ENCODE measurements around the gene CENPP.
A peak's percentile ranks its signal among the peaks of the same experiment; 100 is the strongest.

CENPP gene

GRCh38 chr9:92634712-92635605 is 309.2 kb downstream of the CENPP start:
- Histone ChIP-seq H3K27me3 (replicated peaks; ENCODE audit: control insufficient read depth, insufficient read depth, low read length) (no peaks in the 10 kb centered on the region), H3K4me3 (replicated peaks; ENCODE audit: low read depth, low read length) (no peak overlapping the region), H3K36me3 (ENCODE audit: control insufficient read depth, insufficient read depth, low read length) (peaks cover 19% of the 10 kb centered on the region)
- DNase-seq (ENCODE audit: extremely low read depth, insufficient read length), result peak; percentile 54
- TF ChIP-seq CTCF (IDR thresholded peaks at IDR 0.05; ENCODE audit: insufficient read depth, low read length, poor library complexity, severe bottlenecking), result peak; percentile 95

- TF ChIP-seq CTCF (IDR thresholded peaks at IDR 0.05; ENCODE audit: insufficient read depth, low read length, poor library complexity, severe bottlenecking), result no peak
- Histone ChIP-seq H3K4me3 (replicated peaks; ENCODE audit: low read depth, low read length) (no peak overlapping the region), H3K27me3 (replicated peaks; ENCODE audit: control insufficient read depth, insufficient read depth, low read length) (no peaks in the 10 kb centered on the region), H3K36me3 (ENCODE audit: control insufficient read depth, insufficient read depth, low read length) (peaks cover 27% of the 10 kb centered on the region)
- no peak for DNase-seq (ENCODE audit: extremely low read depth, insufficient read length)
Observed at GRCh38 chr9:92635760-92636159, 310.0 kb downstream of the CENPP start.

- DNase-seq (ENCODE audit: extremely low read depth, insufficient read length), result no peak
- peak; percentile 26 for TF ChIP-seq CTCF (IDR thresholded peaks at IDR 0.05; ENCODE audit: insufficient read depth, low read length, poor library complexity, severe bottlenecking)
- Histone ChIP-seq H3K4me3 (replicated peaks; ENCODE audit: low read depth, low read length) (no peak overlapping the region), H3K36me3 (ENCODE audit: control insufficient read depth, insufficient read depth, low read length) (peaks cover 33% of the 10 kb centered on the region), H3K27me3 (replicated peaks; ENCODE audit: control insufficient read depth, insufficient read depth, low read length) (no peaks in the 10 kb centered on the region)
Observed at GRCh38 chr9:92636627-92637026, 310.9 kb downstream of the CENPP start.

- H3K36me3 ChIP-seq (ENCODE audit: control insufficient read depth, insufficient read depth, low read length), result peaks cover 37% of the 10 kb centered on the region
- no peak for DNase-seq (ENCODE audit: extremely low read depth, insufficient read length)
- no peaks in the 10 kb centered on the region for H3K27me3 ChIP-seq (replicated peaks; ENCODE audit: control insufficient read depth, insufficient read depth, low read length)
- H3K4me3 ChIP-seq (replicated peaks; ENCODE audit: low read depth, low read length), result no peak overlapping the region
- no peak for TF ChIP-seq CTCF (IDR thresholded peaks at IDR 0.05; ENCODE audit: insufficient read depth, low read length, poor library complexity, severe bottlenecking)
Observed at GRCh38 chr9:92637326-92637725, 311.6 kb downstream of the CENPP start.

- Histone ChIP-seq H3K36me3 (ENCODE audit: control insufficient read depth, insufficient read depth, low read length) (peaks cover 39% of the 10 kb centered on the region), H3K4me3 (replicated peaks; ENCODE audit: low read depth, low read length) (no peak overlapping the region), H3K27me3 (replicated peaks; ENCODE audit: control insufficient read depth, insufficient read depth, low read length) (no peaks in the 10 kb centered on the region)
- DNase-seq (ENCODE audit: extremely low read depth, insufficient read length), result no peak
- no peak for TF ChIP-seq CTCF (IDR thresholded peaks at IDR 0.05; ENCODE audit: insufficient read depth, low read length, poor library complexity, severe bottlenecking)
Observed at GRCh38 chr9:92637886-92638620, 312.3 kb downstream of the CENPP start.
